ENCODE results near the gene LRMDA. TPM values are rescaled to one million over a fixed set of nuclear protein-coding genes. Genes with fewer than 3 reads are reported as not detected.
A peak's percentile ranks its signal among the peaks of the same experiment; 100 is the strongest.

LRMDA gene
- total and polyA plus RNA-seq, 2 of the 8 experiments (the other 6 are each of a cell fraction or from before 2014, with no cell fraction given), result 0.86 to 2.8 TPM

DNA sequence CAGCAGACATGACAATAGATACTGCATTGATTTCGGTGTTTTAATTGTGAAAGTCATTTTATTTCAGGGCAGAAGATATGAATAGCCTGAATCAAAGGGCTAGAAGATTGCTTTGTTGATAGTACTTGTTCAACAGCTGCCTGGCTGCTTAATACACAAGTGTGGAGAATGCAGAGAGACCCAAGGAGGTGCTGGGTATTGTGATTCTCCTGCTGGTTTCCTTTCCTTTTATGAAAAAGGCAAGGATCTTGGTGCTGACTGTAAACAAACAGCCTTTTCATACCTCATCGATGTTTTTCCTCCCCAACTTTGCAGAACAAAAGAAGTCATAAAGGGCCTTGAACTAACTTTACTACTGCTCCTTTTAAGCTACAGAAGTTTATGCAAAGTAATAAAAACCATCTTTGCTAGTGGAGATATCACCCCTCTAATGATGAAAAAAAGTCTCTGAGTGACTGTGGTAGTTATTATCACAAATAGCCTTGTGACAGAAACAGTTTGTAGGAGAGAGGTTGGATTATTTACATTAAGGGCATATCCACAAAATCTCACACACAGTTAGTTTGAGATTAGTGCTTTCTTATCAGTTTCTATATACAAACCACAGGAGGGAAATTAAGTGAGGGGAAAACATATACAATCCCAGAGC, 800.0 kb downstream of the LRMDA start:
- no peak overlapping the region for H4K8ac ChIP-seq (ENCODE audit: extremely low read depth, insufficient read depth, low read length)
- no peak overlapping the region for H4K91ac ChIP-seq (replicated peaks; ENCODE audit: insufficient read length, low read length)
- WGBS, 2 experiments (ENCODE audit: extremely low coverage in 1 of 2, insufficient coverage in 1 of 2, insufficient read length in 1 of 2, insufficient replicate concordance in 2 of 2, low coverage in 1 of 2, low lambda C conversion rate in 2 of 2, missing lambda C conversion rate in 1 of 2), result 4% methylated on average over 2 of the region's 2 CpGs; no CpG with 5 or more reads in 1 of the 2 experiments
- no peak overlapping the region for H2AK5ac ChIP-seq (ENCODE audit: low read depth, low read length)
- no peak overlapping the region for H3K56ac ChIP-seq (replicated peaks; ENCODE audit: insufficient read length, low read depth, low read length)
- CTCF ChIA-PET (ENCODE audit: partially characterized antibody), result interaction anchor here (0.6 to 0.7 kb wide), 2 partner anchors 84 kb away, joined by 3 to 4 read pairs; no protein-coding TSS in a partner anchor
- POLR2A ChIA-PET (ENCODE audit: partially characterized antibody), result no interaction called here
- no peak overlapping the region for H4K5ac ChIP-seq (ENCODE audit: insufficient read length, low read depth, low read length)
- no peak overlapping the region for H2BK15ac ChIP-seq (ENCODE audit: low read length)
- H3K4me2 ChIP-seq (ENCODE audit: insufficient read depth in 1 of 2, low read depth in 2 of 2, low read length in 2 of 2), result peak overlapping the region; percentile 17 to 30; a peak in 2 of 4 replicates
- H3K23ac ChIP-seq (ENCODE audit: insufficient read length), result no peak overlapping the region
- H3K36me3 ChIP-seq (ENCODE audit: control insufficient read depth in 2 of 4, insufficient read depth in 4 of 4, low read length in 3 of 4), result peaks cover 0 to 4% (median 0%) of the 10 kb centered on the region in 4 experiments; a peak in 1 of 8 replicates
- no peak overlapping the region for H3K18ac ChIP-seq (ENCODE audit: extremely low read depth, low read length)
- H3K4ac ChIP-seq (replicated peaks; ENCODE audit: insufficient read length, low read depth, low read length), result no peak overlapping the region
- no peaks in the 10 kb centered on the region for H3K9me3 ChIP-seq (ENCODE audit: insufficient read depth in 2 of 2, low read depth in 1 of 2, low read length in 1 of 2)
- H2BK12ac ChIP-seq (ENCODE audit: low read depth, low read length), result no peak overlapping the region
- H2BK5ac ChIP-seq (ENCODE audit: low read depth, low read length), result no peak overlapping the region
- no peak overlapping the region for H3K14ac ChIP-seq (ENCODE audit: insufficient read length)
- H3K79me2 ChIP-seq (ENCODE audit: control insufficient read depth in 1 of 2, insufficient read depth in 2 of 2, low read length in 2 of 2), result no peaks in the 10 kb centered on the region
- peaks cover 0 to 7% (median 6%) of the 10 kb centered on the region in 4 experiments; a peak in 3 of 7 replicates for H3K4me1 ChIP-seq (replicated peaks in 1 of 4; ENCODE audit: control insufficient read depth in 3 of 4, insufficient read depth in 4 of 4, low read length in 3 of 4)
- no peak overlapping the region for H2BK20ac ChIP-seq (ENCODE audit: low read length)
- H3K27ac ChIP-seq (ENCODE audit: low read depth, low read length), result no peak overlapping the region
- no peak overlapping the region for H3K4me3 ChIP-seq (ENCODE audit: extremely low read depth in 1 of 4, insufficient read depth in 2 of 4, low read depth in 3 of 4, low read length in 4 of 4)
- DNase-seq (ENCODE audit: low read depth in 1 of 2, low spot score in 2 of 2), result peak in 1 of 2 experiments; percentile 53
- FAIRE-seq, result peak; percentile 78
- no peak overlapping the region for H3K9ac ChIP-seq (replicated peaks in 1 of 4; ENCODE audit: extremely low read depth in 1 of 4, low read depth in 3 of 4, low read length in 3 of 4)
- no peak overlapping the region for H2AFZ ChIP-seq (ENCODE audit: low read length)
- H3K79me1 ChIP-seq (ENCODE audit: low read depth, low read length), result no peaks in the 10 kb centered on the region
- no peak overlapping the region for H2BK120ac ChIP-seq (replicated peaks; ENCODE audit: low read depth, low read length)
- H3K27me3 ChIP-seq (replicated peaks in 1 of 4; ENCODE audit: control insufficient read depth in 3 of 4, extremely low read depth in 1 of 4, insufficient read depth in 3 of 4, low read length in 3 of 4), result peaks cover 68 to 93% (median 82%) of the 10 kb centered on the region in 4 experiments
- H3K23me2 ChIP-seq (ENCODE audit: low read depth, low read length), result no peaks in the 10 kb centered on the region
- H4K20me1 ChIP-seq (replicated peaks in 1 of 2; ENCODE audit: control insufficient read depth in 1 of 2, insufficient read depth in 2 of 2, low read length in 2 of 2), result peaks cover 5 to 8% of the 10 kb centered on the region in 2 experiments
- TF ChIP-seq CREB1 (IDR thresholded peaks at IDR 0.05) (no peak), YY1 (IDR thresholded peaks at IDR 0.05; ENCODE audit: low read depth, low read length) (no peak), CHD1 (IDR thresholded peaks at IDR 0.05; ENCODE audit: low read depth, low read length) (no peak), SP1 (IDR thresholded peaks at IDR 0.05; ENCODE audit: low read depth, low read length) (0 out of 2 replicates have a peak, but pooled peaks have one; percentile 38), TAF7 (optimal IDR thresholded peaks at IDR 0.05; ENCODE audit: borderline replicate concordance, low read depth, low read length) (no peak), SIRT6 (IDR thresholded peaks at IDR 0.05; ENCODE audit: low read length) (no peak), HDAC2 (IDR thresholded peaks at IDR 0.05; ENCODE audit: borderline replicate concordance in 1 of 2, low read depth in 2 of 2, low read length in 2 of 2) (peak in 1 of 2 experiments; percentile 5; a peak in 1 of 4 replicates), JUN (IDR thresholded peaks at IDR 0.05; ENCODE audit: low read depth, low read length) (no peak), EP300 (IDR thresholded peaks at IDR 0.05; ENCODE audit: borderline replicate concordance in 1 of 2, low read depth in 2 of 2, low read length in 2 of 2) (peak in 1 of 2 experiments; percentile 67; a peak in 1 of 3 replicates), SIX5 (IDR thresholded peaks at IDR 0.05; ENCODE audit: low read depth, low read length) (no peak)
- TF ChIP-seq, protein P1, sequence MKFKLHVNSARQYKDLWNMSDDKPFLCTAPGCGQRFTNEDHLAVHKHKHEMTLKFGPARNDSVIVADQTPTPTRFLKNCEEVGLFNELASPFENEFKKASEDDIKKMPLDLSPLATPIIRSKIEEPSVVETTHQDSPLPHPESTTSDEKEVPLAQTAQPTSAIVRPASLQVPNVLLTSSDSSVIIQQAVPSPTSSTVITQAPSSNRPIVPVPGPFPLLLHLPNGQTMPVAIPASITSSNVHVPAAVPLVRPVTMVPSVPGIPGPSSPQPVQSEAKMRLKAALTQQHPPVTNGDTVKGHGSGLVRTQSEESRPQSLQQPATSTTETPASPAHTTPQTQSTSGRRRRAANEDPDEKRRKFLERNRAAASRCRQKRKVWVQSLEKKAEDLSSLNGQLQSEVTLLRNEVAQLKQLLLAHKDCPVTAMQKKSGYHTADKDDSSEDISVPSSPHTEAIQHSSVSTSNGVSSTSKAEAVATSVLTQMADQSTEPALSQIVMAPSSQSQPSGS (IDR thresholded peaks at IDR 0.05; ENCODE audit: low read length), result no peak
